CD4-positive, alpha-beta T cell treated with Interferon gamma for 1 hour (primary cell): ENCODE measurements around the gene PLS1.
"Not testable (repeated sequence)": the region's sequence is repeated elsewhere in the genome, so short reads cannot be mapped to it uniquely, and the experiment has no call there.

Source experiments
- DNase-seq: peaks from one replicate; pipeline ENCODE4 v3.0.0-alpha.2; 2020

Gene PLS1, protein sequence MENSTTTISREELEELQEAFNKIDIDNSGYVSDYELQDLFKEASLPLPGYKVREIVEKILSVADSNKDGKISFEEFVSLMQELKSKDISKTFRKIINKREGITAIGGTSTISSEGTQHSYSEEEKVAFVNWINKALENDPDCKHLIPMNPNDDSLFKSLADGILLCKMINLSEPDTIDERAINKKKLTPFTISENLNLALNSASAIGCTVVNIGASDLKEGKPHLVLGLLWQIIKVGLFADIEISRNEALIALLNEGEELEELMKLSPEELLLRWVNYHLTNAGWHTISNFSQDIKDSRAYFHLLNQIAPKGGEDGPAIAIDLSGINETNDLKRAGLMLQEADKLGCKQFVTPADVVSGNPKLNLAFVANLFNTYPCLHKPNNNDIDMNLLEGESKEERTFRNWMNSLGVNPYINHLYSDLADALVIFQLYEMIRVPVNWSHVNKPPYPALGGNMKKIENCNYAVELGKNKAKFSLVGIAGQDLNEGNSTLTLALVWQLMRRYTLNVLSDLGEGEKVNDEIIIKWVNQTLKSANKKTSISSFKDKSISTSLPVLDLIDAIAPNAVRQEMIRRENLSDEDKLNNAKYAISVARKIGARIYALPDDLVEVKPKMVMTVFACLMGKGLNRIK

DNA sequence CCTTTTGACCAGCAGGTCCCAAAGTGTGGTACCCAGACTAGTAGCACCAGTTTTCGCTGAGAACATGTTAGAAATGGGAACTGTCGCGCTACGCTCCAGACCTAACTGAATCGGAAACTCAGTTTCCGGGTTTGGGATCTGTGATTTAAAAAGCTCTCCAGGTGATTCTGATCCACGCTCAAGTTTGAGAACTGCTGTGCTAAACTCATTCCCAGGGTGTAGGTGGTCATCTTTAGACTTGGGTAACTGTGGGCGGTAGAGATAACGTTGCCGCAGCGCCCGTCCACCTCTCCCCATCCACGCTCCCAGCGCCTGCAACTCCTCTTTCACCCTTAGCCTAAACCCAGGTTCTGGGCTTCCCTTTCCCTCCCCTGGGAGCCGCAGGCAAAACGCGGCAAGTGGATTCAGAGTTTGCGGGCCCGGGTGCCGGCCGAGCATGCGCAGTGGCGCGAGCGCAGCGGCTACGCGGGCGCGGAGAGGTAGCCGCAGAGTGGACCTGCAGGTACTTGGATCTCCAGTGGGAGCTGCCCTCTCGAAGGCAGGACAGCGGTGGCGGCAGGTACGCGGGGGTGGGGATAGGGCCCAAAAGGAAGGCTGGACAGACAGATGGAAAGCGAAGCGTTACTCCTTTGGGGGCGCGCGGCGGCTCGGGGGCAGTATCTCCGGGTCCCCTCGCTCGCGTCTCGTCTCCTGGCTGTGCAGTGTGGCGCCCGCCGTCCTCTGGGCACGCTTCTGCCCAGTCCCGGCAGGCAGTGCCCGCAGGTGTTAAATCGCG is at the start of gene PLS1:
PLS1 (plus strand) TSS at position 443 of the 775 bp plus-strand sequence. CDS start 67,845 bp downstream, outside the sequence.
- peak; percentile 82 for DNase-seq

DNA sequence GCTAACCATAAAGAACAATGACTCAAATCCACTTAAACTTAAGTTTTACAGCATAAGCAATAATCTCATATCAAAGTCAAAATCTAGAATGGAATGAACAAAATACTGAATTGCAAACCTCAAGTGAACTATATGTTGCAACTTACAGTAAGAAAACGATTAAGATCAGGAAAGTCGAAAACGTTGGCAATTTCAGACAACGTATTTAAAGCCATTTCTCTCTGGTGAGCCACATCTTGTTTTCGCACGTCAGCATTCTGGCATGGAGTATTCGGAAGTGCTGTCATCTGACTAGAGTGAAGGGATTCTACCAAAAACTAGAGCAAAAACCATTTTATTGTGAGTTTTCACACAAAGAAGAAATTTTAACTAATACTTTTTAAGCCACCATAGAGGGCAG is 46.2 kb upstream of the PLS1 start:
- DNase-seq = no peak

DNA sequence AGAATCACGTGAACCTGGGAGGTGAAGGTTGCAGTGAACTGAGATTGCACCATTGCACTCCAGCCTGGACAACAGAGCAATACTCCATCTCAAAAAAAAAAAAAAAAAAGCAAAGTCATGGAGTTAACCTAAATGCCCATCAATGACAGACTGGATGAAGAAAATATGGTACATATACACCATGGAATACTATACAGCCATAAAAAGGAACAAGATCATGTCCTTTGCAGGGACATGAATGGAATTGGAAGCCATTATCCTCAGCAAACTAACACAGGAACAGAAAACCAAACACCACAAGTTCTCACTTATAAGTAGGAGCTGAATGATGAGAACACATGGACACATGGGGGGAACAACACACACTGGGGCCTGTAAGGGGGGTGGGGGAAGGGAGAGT is 43.6 kb upstream of the PLS1 start:
- DNase-seq = not testable (repeated sequence)

DNA sequence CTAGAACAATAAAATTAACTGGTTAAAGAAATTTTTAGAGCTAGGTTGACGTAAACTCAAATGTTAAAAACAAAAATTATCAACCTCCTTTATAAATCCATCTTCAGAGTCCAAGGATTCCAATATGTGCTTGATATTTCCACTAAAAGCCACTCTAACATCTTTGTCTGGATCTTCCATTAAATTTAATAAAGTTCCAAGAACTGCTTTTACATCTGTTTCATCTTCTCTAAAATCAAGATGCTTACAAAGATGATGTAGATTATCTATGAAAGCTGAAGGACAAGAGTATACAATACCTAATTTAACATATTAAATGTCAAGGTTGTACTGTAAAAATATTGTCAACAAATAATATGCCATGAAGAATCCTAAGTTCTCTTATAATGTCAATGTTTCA is 42.5 kb upstream of the PLS1 start:
- DNase-seq = no peak

DNA sequence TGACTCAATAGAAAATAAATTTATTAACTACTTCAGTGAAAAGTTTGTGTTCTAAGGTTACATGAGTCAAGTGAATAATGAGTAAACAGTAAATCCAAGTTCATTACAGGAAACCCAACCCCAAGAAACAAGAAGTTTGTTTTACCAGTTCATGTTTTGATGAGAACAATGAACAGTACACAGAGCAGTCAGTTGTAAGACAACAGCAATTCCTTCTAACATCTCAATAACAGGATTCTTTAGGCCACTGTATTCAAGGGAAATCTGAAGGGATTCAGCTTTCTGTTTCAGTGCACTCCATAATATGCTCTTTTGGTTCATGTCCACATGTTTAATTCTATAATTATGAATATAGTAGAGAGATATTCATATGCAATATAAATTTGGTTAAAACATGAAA is 36.1 kb upstream of the PLS1 start:
- DNase-seq = no peak

DNA sequence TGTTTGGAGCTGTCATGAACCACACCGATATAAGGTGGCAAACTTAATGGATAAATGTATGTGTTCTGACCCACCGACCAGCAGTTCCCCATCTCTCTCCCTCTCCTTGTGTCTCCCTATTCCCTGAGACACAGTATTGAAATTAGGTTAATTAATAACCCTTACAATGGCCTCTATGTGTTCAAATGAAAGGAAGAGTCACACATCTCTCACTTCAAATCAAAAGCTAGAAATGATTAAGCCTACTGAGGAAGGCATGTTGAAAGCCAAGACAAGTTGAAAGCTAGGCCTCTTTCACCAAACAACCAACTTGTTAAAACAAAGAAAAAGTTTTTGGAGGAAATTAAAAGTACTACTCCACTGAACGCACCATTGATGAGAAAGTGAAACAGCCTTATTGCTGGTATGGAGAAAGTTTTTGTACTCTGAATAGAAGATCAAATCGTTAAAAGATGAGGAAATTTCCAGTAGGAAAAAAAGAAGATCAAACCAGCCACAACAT is 32.6 kb upstream of the PLS1 start:
- no peak for DNase-seq

DNA sequence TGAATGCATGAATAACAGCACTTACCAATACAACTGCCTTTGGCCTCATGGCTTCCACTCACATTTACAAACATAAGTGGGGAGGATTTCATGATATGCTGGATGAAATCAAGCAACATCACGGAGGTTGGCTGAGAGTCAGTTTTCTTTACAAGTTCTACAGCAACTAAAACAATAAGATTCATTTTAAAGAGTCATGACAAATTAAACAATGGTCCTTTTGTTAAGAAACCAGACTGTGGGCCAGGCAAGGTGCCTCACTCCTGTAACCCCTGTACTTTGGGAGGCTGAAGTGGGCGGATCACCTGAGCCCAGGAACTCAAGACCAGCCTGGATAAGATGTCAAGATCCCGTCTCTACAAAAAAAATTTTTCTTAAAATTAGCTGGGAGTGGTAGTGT is 30.1 kb upstream of the PLS1 start:
- DNase-seq = no peak

DNA sequence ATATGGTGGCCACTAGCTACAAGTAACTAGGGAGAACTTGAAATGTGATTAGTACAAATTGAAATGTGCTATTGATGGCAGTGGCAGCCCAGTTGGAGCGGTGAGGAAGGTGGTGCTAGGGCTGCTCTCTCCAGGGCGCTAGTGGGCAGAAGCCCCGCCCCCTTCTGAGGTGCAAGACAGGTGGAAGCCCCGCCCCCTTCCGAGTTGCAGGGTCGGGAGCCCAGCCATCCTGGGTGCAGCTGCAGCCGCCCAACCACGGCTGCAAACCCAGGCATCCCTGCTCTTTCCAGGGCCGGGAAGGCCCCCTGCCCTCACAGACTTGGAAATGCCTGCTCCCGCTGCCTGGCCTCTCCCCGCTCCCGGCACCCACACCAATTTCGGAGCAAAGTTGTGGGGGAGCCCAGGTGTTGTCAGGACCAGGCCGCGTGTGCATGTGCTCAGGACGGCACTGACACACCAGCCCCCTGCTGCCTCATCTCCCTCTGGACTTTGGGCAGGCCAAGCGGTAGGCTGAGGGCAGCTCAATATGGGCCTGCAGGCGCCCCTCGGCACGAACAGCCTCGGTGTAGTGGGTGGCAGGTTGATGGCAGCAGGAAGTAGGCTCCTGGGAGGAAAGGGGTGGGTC is 27.7 kb upstream of the PLS1 start:
- DNase-seq = no peak

DNA sequence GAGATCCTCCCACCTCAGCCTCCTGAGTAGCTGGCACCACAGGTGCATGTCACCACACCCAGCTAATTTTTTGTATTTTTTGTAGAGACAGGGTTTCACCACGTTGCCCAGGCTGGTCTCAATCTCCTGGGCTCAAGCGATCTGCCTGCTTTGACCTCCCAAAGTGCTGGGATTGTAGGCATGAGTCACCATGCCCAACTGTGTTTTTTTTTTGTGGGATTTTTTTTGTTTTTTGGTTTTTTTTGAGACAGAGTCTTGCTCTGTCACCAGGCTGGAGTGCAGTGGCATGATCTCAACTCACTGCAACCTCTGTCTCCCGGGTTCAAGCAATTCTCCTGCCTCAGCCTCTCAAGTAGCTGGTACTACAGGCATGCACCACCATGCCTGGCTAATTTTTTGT is 26.8 kb upstream of the PLS1 start:
- DNase-seq = not testable (repeated sequence)

DNA sequence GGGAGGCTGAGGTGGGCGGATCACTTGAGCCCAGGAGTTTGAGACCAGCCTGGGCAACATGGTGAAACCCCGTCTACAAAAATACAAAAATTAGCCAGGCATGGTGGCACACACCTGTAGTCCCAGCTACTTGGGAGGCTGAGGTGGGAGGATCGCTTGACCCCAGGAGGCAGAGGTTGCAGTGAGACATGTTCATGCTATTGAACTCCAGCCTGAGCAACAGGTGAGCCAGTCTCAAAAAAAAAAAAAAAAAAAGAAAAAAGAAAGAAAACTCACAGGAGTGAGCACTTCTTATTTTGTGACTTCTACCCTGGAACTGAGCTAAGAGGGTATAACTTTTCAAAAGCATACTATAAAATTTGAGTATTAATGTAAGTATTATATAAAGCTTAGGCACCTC is 22.0 kb upstream of the PLS1 start:
- DNase-seq = not testable (repeated sequence)

DNA sequence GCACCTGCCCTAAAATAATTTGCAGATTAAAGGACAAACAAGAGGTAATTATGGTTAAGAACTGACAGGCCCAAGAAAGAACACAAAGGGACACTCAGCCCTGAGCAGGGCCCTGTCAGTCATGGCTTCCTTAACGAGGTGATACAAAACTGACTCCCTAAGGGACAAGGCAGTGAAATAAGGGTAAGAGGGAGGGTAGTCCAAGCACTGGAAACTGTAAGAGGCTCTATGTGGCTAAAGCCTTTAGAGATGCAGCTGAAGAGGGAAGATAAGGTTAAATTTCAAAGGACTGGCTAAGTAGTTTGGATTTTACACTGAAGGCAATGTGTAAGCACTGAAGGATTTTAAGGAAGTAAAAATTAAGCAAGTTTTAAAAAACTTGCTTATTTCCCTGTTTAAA is 21.5 kb upstream of the PLS1 start:
- DNase-seq = no peak

DNA sequence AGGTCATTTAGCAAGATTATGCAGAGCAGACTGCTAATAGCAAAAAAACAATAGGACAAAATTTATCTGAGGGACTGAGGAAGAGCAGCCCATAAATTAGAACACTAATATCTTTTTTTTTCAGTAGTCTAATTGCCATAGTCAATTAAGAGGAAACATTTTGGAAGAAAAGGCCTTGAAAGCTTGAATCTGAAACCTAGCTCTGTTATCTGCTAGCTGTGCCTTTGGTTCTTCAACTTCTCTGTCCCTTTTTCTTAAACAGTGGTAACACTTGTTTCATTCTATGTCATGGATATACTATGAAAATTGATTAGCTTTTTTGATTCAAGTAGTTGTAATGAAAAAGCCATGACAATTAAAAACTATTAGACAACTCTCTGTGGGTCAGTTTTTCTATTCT is 19.4 kb upstream of the PLS1 start:
- DNase-seq = no peak

DNA sequence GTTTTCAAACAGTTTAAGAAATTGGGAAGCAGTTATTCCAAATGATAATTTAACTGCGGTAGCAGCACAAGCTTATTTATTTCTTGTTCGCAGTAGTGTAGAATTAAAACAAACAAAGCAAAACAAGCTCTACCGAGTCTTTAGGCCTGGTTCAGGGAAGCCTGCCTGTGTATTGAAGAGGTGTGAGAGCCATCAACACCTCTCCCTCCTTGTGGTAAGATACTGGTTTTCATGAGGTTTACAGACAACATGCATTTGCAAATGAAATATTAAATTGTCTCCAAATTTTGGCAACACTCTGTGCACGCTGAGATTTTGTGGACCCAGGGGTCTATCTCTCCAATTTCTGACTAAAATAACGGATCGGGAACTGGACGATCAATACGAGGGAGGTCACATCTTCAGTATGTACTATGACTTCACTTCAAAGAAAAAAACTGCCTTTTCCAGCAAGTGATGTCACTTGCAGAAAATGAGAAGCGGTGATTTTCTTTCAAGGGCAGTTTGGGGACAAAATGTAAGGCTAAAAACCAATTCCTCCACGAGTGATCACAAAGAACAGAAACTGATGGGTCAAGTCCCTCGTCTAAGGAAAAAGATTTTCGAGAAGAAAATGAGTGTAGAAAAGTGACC is 18.4 kb upstream of the PLS1 start:
- DNase-seq = no peak

DNA sequence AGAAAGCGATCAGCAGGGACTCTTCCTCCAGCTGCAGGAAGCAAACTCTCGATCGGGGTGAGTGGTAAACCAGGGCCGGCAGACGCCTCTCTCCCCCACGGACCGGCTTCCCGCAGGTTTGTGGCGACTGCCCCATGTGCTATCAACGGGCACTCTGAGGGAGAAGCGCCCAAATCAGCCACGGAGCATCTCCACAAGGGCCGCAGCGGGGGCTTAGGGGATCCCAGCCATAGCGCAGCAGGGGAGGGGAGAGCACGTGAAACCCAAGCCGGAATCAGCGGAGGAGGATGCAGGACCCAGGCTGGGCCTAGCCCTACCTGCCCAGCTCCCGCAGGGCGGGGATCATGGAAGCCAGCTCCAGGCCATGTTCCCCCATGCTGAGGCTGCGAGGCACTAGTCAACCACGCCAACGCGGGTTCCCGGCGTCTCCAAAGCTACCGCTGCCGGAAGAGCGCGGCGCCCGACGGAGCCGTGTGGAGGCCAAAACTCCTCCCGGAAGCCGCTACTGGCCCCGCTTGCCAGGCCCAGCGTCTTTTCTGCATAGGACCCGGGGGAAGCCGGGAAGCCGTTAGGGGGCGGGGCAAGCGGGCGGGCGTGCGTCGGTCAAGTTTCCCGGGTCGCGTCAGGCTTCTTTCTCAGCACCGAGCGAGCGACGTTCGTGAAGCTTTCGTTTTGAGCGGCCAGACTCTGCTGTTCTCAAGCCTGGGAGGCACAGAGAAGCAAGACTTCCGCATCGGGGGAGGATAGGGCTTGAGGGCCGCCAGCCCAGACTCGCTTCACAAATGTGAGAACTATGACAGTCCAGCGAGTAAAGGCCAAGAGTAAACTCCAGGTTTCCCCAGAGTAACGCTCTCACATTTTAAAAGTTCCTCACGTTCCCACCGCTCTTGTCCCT is 17.6 kb upstream of the PLS1 start, which contains the start of gene ATR:
ATR (minus strand) TSS at position 405 of the 895 bp plus-strand sequence; CDS start at position 376, 29 bp downstream.
- DNase-seq = peak; percentile 95

DNA sequence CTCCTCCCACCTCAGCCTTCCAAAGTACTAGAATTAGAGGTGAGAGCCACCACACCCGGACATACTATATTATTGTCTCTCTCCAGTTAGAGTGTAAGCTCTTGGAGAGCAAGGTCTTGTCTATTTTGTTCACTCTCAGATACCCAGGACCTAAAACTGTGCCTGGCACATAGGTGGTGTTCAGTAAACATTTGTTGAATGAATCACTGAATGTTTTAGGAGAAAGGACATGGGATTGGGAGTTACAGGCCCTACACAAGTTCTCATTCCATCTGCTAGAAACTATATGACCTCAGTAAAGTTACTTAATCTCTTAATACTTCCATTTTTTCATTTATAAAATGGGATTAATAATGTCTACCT is 16.2 kb upstream of the PLS1 start:
- DNase-seq = no peak

DNA sequence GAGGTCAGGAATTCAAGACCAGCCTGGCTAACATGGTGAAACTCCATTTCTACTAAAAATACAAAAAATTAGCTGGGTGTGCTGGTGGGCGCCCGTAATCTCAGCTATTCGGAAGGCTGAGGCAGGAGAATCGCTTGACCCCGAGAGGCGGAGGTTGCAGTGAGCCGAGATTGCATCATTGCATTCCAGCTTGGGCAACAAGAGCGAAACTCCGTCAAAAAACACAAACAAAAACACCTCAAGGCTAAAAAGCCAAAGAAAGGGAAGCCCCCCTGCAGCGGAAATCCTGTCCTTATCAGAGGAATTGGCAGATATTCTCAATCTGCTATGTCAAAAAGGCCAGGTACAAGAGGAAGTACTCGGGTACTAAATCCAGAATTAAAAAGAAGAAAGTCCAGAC is 15.1 kb upstream of the PLS1 start:
- DNase-seq = not testable (repeated sequence)

DNA sequence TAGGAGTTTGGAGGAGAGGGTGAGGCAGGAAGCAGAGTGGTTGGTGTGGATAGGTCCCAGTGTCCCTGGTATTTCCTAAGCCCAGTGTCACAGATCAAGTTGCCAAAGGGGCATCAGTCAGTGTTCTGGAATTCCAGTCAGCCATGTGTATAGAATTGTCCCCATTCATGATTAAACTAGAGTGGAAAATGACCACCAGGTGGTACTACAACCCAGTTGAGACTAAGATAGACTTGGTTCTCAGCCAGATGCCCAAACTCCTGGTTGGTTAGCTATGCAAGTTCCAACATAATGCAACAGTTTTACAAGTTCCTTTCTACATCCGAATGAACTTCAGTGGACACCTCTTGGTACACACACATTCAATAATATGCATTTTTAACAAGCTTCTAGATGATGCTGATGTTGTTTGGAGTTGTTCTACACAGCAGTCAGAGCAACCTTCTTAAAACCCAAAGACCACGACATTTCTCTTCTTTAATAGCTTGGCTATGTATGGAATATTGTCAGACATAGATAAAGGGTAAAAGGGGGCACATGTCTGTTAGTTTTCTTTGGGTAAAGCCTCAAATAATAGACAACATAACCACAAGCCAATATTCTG is 9.3 kb upstream of the PLS1 start:
- DNase-seq = no peak

DNA sequence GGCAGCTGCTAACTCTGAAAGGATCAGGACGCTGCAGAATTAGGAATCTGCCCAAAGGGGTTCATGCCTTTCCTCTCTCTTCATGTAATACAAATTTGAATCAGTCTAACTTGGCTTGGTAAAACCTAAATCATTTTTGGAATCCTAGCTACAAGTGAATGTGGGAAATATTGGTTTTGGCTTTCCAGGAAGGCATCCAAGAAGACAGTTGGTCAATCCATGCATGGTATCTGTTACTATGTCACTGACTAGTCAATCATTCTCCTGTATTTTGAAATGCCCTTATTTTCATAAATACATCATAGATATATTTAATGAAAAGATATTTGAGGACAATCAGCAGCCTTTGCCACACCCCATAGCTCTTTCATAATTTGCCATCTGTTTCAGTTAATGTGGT is 7.5 kb upstream of the PLS1 start:
- no peak for DNase-seq

DNA sequence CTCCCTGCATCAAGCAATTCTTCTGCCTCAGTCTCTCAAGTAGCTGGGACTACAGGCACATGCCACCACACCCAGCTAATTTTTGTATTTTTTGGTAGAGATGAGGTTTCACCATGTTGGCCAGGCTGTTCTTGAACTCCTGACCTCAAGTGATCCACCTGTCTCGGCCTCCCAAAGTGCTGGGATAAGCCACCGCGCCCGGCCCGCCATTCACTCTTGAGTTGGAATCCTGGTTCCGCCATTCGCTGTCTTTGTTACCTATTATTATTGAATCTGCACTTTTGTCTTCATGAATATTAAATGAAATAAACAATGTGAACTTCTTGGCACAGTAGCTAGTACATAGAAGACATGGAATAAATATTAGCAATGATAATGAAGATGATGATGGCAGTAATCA is 3.9 kb upstream of the PLS1 start:
- DNase-seq = not testable (repeated sequence)

DNA sequence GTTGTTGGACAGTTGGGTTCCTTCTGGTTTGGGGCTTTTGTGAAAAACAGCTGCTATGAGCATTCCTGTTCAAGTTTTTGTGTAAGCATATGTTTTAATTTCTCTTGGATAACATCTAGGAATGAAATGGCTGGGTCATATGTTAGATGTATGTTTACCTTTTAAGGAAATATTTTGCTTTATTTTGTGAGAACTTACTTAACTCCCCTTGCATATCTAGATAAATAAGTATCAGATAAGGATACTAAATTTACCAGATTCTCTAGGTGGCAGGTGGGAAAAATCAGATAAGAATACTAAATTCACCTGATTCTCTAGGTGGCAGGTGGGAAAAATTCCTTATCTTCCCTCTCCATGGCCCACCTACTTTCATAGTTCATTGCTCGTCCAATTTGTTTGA is 1.1 kb upstream of the PLS1 start:
- no peak for DNase-seq

DNA sequence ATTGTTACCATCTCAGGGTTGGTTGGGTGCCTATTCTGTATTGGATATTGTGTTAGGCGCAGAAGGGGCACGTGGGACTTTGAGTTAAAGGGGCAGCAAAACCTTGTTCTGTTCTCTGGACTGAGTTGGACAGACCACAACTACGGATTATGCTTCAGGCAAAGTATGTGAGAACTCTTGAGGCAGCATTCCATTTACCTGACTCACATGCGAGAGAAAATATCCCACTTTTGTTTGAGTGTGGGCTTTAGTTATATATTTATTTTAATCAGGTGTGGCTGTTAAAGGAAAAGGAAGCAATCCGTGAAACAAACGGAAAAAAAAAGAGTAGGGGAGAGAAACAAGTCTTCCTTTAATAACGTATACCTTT is 627 bp upstream of the PLS1 start:
- DNase-seq = no peak
